Thoracic aorta (tissue), 2 donors: ENCODE measurements around the gene B9D1. TPM values are rescaled to one million over a fixed set of nuclear protein-coding genes. Genes with fewer than 3 reads are reported as not detected.

ENCODE experiments used
- ATAC-seq: fragments of 150-250 bp; one replicate; pipeline ENCODE4 v1.8.0; 2017; ENCODE audit warnings: low read depth; ENCODE audit not compliant: insufficient number of reproducible peaks, low FRiP score
- DNase-seq: peaks from one replicate; pipeline ENCODE4 v3.0.0-alpha.2; 2020; ENCODE audit warnings: low spot score
- H3K27ac ChIP-seq, 2 donors: fragments of 200-600 bp; sonication (generic); 1 replicate in 1 of 2; 2 replicates in 1 of 2; pipeline ENCODE4 v1.5.1; 2016; ENCODE audit warnings: mild to moderate bottlenecking in 2 of 2, moderate library complexity in 2 of 2
- H3K27me3 ChIP-seq: fragments of 200-600 bp; sonication (generic); replicated peaks from 2 replicates; pipeline ENCODE4 v1.6.0; 2016; ENCODE audit warnings: mild to moderate bottlenecking; ENCODE audit not compliant: insufficient read depth
- H3K36me3 ChIP-seq: fragments of 200-600 bp; sonication (generic); one replicate; pipeline ENCODE4 v1.5.1; 2016
- H3K4me1 ChIP-seq, 2 donors: fragments of 200-600 bp; sonication (generic); 1 replicate in 1 of 2; 2 replicates in 1 of 2; pipeline versions ENCODE4 v1.5.1 to v1.6.0; 2016; ENCODE audit warnings: low read depth in 2 of 2, mild to moderate bottlenecking in 1 of 2; ENCODE audit not compliant: control insufficient read depth in 1 of 2
- H3K4me3 ChIP-seq: fragments of 200-600 bp; sonication (generic); 2 replicates; pipeline ENCODE4 v1.5.1; 2016; ENCODE audit warnings: mild to moderate bottlenecking
- H3K9me3 ChIP-seq: fragments of 200-600 bp; sonication (generic); 2 replicates; pipeline ENCODE4 v1.5.1; 2016
- total RNA-seq, 2 donors: library from RNA; depleted of rRNA; stranded (reverse); fragments of >200 nt; gene quantifications; one replicate each; pipeline versions ENCODE4 v1.1.0 to v1.2.3, GENCODE V29; 2016
- TF ChIP-seq, protein P1 (sequence below): fragments of 200-600 bp; sonication (generic); IDR thresholded peaks from one replicate; pipeline ENCODE4 v1.5.1; 2019; ENCODE audit warnings: antibody characterized with exemption

Gene B9D1
- total RNA-seq, 2 donors from 2014 or later, result 6.3 to 33.4 TPM

DNA sequence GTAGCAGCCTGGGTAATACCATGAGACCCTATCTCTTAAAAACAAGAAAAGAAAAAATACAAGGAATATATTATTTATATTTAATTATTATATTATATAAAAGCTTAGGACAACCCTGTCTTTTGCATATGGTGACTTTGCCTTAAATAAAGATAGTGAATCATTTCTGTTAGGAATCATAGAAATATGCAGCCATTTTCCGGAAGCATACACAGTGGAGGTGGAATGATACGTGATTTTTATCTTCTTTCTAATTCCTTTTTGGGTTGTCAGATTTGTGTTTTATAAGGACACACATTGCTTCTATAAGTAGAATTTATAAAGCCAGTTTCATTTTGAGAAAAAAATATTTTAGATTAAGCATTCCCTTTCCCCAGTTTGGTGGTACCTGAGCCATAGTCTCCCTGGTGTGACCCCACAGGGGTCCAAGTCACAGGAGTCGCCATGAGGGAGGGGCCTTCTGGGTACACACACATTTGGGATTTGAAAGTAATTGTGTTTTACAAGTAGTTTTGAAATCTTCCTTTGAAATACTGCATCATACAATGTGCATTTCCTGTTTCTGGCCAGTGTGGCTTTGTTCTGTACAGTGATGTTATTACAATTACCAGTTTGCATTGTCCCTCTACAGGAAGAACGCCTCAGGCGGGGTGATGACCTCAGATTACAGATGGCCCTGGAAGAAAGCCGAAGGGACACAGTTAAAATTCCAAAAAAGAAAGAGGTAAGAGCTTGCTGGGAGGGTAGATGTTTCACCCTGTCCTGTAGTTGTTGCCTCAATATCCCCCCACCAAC, 50.9 kb downstream of the B9D1 start:
- H3K36me3 ChIP-seq, result peaks cover 15% of the 10 kb centered on the region
- ATAC-seq (no peak), DNase-seq (no peak)
- H3K27me3 ChIP-seq, result no peaks in the 10 kb centered on the region
- no peak overlapping the region for H3K4me3 ChIP-seq
- TF ChIP-seq, protein P1, sequence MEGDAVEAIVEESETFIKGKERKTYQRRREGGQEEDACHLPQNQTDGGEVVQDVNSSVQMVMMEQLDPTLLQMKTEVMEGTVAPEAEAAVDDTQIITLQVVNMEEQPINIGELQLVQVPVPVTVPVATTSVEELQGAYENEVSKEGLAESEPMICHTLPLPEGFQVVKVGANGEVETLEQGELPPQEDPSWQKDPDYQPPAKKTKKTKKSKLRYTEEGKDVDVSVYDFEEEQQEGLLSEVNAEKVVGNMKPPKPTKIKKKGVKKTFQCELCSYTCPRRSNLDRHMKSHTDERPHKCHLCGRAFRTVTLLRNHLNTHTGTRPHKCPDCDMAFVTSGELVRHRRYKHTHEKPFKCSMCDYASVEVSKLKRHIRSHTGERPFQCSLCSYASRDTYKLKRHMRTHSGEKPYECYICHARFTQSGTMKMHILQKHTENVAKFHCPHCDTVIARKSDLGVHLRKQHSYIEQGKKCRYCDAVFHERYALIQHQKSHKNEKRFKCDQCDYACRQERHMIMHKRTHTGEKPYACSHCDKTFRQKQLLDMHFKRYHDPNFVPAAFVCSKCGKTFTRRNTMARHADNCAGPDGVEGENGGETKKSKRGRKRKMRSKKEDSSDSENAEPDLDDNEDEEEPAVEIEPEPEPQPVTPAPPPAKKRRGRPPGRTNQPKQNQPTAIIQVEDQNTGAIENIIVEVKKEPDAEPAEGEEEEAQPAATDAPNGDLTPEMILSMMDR, result no peak
- H3K4me1 ChIP-seq, result no peaks in the 10 kb centered on the region
- no peak overlapping the region for H3K27ac ChIP-seq
- no peaks in the 10 kb centered on the region for H3K9me3 ChIP-seq

DNA sequence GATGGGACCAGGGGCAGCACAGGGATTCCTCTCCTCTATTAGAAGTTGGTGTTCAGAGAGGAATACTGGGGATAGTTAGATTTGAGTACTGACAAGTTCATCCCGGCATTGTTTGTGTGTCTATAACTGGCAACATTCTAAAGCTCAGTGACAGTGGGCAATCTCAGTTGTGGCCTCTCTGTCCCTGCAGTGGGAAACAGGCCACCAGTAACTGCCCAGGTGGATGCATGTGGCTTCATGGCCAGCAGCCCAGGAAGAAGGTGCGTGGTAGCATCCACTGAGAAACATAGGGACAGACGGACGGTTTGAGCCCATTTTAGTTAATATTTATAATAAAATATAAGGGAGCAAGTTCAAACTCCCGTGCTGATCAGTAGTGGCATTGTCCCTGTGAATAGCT, 51.5 kb downstream of the B9D1 start:
- Histone ChIP-seq H3K27ac (no peak overlapping the region), H3K4me1 (no peaks in the 10 kb centered on the region), H3K9me3 (no peaks in the 10 kb centered on the region), H3K4me3 (no peak overlapping the region), H3K36me3 (peaks cover 15% of the 10 kb centered on the region), H3K27me3 (no peaks in the 10 kb centered on the region)
- ATAC-seq (no peak), DNase-seq (no peak)
- TF ChIP-seq, protein P1, result no peak

DNA sequence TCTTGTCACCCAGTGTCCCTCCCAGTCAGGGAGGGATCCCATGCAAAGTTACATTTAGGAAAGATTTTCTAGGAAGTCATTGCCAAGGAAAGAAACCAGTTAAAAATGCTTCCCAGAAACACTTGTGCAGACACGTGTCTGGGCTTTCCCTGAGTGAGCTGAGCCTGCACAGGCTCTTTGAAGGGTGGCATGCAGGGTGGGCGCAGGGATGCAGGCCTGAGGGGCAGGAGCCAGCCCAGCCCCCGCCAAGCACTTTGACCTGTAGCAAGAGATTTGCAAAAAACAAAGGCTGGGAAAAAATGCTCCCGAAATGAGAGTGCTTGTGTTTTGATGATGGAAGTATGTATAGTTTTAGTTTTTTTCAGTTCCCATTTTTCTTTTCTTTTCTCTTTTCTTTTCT, 52.4 kb downstream of the B9D1 start:
- no peaks in the 10 kb centered on the region for H3K9me3 ChIP-seq
- H3K4me3 ChIP-seq, result no peak overlapping the region
- DNase-seq (no peak), ATAC-seq (no peak)
- H3K4me1 ChIP-seq, result no peaks in the 10 kb centered on the region
- TF ChIP-seq, protein P1, result no peak
- no peaks in the 10 kb centered on the region for H3K27me3 ChIP-seq
- no peak overlapping the region for H3K27ac ChIP-seq
- H3K36me3 ChIP-seq, result peaks cover 15% of the 10 kb centered on the region

DNA sequence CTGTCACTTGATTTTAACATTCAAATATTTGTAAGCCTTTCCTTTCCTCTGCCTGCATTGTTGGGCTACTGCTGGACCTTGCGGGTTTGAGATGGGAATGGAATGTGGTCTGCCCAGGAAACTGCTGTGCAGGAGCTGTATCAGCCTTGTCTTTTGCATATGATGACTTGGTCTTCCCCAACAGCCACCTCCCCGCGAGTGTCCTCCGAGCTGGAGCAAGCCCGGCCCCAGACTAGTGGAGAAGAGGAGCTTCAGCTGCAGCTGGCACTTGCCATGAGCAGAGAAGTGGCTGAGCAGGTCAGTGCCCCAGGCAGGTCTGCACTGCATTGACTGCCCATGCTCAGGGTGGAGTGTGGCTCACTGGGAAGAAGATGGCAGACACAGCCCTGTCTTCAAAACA, 52.8 kb downstream of the B9D1 start:
- no peaks in the 10 kb centered on the region for H3K27me3 ChIP-seq
- no peak overlapping the region for H3K4me3 ChIP-seq
- DNase-seq (no peak), ATAC-seq (no peak)
- TF ChIP-seq, protein P1, result no peak
- H3K27ac ChIP-seq, result no peak overlapping the region
- H3K4me1 ChIP-seq, result peaks cover 0 to under 1% of the 10 kb centered on the region in 2 donors
- peaks cover 15% of the 10 kb centered on the region for H3K36me3 ChIP-seq
- no peaks in the 10 kb centered on the region for H3K9me3 ChIP-seq

DNA sequence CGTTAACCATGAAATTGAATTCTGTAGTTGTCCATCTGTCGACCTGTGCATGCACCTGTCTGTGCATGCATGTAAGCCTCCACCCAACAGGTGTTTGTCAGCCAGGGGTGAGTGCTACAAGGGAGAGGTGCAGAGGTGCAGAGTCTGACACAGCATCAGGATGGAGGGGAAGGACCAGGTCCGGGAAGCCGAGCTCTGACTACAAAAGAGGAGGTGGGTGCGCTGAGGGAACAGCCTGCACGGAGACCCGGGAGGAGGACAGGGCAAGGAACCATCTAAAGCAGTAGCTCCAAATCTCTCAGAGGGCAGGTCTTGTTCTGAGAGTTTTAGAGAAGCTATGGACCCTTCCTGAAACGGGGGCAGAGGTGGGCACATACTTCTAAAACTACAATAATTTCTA, 54.1 kb downstream of the B9D1 start:
- DNase-seq, result no peak
- peaks cover 0 to 6% of the 10 kb centered on the region in 2 donors for H3K4me1 ChIP-seq
- H3K27ac ChIP-seq, result no peak overlapping the region
- no peaks in the 10 kb centered on the region for H3K27me3 ChIP-seq
- TF ChIP-seq, protein P1, result no peak
- H3K9me3 ChIP-seq, result no peaks in the 10 kb centered on the region
- no peak for ATAC-seq
- H3K36me3 ChIP-seq, result peaks cover 15% of the 10 kb centered on the region
- H3K4me3 ChIP-seq, result no peak overlapping the region
